ENCODE data around the gene ADAM15.
A peak's percentile ranks its signal among the peaks of the same experiment; 100 is the strongest.

DNA sequence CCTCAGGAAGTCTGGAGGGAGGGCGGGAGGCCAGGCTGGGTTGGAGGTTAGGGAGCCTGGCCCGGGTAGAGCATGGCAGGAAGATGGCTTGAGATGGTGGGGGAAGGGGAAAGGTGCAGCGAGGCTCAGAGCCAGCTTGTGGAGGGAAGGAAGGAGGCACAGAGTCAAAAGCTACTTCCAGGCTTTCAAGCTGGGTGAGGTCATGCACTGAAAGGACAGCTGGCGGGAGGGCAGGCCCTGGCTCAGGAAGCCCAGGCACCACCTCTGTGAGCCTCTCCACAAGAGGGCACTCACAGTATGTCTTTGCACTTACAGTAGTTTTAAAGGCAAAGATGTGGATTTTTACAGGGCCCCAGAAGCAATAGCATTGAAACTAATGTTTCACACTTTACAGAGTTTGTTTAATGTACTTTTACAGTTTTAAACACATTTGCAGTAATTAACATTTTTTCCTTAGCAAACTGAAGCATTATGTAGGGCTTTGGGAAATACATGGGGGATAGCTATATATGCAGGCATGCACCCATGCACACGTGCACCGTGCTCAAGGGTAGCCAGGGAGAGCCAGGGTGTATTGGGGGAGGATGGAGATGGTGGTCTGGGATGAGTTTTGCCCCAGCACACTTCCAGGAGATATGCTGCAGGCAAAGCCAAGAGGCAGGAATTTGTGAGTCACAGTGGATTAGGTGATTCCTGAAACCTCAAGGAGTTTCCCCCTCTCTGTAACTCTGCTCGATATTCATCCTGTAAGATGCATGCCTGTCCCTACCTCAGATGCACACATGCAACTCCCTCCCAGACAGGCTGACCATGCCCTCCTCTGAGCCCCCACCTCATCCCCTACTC, 6.1 kb upstream of the ADAM15 start:
- TF ChIP-seq MXI1 (IDR thresholded peaks at IDR 0.05; ENCODE audit: low read depth, low read length), result no peak
- no peak for TF ChIP-seq EZH2phosphoT487 (IDR thresholded peaks at IDR 0.05; ENCODE audit: borderline replicate concordance, low read depth)
- TF ChIP-seq EP300 (IDR thresholded peaks at IDR 0.05; ENCODE audit: borderline replicate concordance in 1 of 2, low read depth in 1 of 2, low read length in 1 of 2), result no peak
- TF ChIP-seq RAD21 (IDR thresholded peaks at IDR 0.05; ENCODE audit: low read length), result peak; percentile 84
- TF ChIP-seq, protein P1, sequence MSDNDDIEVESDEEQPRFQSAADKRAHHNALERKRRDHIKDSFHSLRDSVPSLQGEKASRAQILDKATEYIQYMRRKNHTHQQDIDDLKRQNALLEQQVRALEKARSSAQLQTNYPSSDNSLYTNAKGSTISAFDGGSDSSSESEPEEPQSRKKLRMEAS (IDR thresholded peaks at IDR 0.05; ENCODE audit: low read depth), result no peak

All from SK-N-SH (cell line).